HG02623 (cell line): ENCODE results near the gene CELF4.

Experiments used
- ATAC-seq: cut with Tn5 transposase; IDR thresholded peaks from one replicate; pipeline ENCODE4 v1.9.1; 2021; ENCODE audit warnings: moderate library complexity; ENCODE audit not compliant: unreplicated experiment

Gene CELF4

DNA sequence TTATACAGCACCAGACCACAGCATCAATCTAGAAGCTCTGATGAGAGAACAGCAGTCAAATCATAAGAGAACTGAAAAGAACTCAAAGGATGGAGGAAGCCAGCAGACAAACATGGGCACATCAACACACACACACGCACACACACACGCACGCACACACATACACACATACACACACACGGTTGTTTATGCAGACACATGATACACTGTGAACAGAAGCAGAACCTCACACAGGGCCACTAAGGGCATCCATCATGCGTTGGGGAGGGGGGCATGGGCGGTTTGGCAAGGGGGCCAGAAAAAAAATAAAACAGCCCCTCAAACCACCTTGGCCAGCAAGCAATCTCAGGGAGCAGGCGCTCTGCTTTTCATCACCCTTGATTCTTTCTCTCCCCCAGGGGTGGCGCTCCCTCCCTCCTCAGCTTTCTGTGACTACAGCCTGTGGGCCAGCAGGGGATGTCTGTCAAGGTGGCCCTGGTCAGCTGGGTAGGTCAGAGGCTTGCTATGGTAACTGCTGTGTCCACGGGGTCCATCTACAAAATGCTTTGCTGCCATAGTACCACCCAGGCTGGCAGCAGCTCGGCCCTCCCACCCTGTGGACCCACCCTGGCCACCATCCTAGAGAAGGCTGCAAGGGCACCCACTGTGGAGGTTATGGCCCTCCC lies 318.0 kb downstream of the CELF4 start:
- ATAC-seq = no peak

GRCh38 chr18:37246779-37247340 lies 318.7 kb downstream of the CELF4 start:
- no peak for ATAC-seq

DNA sequence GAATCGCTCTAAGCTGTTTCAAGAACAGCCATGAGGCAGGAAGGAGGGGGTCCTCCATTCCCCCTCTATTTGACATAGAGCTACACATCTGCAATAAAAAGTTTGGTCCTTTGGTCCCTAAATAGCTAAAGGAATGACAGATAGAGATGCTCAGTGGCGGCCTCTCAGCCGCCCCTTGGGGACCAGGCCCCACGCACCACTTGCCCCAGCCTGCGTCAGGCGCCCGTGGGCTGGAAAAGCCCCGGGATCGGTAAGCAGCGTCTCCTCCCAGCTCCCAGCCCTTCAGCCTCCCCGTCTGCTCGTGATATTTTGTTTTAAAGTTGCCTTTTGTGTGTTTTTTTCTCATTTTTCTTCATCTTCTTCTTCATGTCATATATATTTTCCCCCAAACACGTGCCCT lies 321.0 kb downstream of the CELF4 start:
- ATAC-seq = no peak

DNA sequence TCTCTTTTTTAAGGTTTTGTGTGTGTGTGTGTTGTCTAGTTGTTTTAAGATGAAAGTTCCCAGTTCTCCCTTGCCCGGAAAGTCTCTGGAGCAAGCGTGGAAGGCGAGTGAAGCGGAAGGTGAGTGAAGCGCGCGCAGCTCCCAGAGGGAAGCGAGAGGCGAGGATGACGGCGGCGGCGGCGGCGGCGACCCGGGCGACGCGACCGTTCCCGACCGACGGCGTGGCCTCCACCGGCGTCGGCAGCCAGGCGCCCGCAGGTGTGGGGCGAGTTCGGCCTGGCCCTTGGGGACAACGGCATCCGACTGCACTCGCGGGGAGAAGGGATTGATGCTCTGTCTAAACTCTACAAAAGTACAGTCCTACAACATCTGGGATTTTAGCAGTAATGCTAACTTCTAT lies 321.9 kb downstream of the CELF4 start:
- ATAC-seq = no peak

DNA sequence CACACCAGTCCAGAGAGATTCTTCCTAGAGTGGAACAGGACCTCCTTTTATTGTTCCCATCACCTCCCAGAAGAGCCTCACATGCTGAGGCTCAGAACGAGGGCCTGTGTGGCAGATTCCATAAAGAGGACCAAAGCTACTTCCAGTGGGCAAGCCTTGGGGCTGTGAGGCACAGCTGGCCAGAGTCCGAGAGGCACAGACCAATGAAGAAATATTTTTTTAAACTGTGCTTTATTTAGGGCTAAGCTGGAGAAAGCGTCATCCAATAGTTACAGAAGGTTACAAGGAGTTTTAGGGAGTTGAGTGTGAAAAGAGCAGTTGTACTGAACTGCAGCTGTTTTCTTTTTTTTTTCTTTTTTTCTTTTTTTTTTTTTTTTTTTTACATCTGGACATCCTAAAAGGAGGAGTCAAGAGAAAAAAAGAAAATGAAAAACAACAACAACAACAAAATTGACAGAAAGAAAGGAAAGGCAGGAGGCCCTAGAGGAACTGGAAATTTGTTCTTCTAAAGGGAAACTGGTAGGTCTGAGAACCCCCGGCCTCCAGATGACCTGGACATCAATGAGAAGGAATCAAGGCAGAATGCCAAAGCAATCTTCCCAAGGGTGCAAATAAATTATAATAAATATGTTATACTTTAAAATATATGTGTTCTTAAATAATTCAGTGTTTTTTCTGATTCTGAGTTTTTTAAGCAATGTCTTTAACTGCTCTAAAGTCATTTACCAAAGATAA lies 322.6 kb downstream of the CELF4 start:
- no peak for ATAC-seq

GRCh38 chr18:37242091-37242490 lies 323.5 kb downstream of the CELF4 start:
- ATAC-seq = no peak

GRCh38 chr18:37238282-37239108 lies 327.1 kb downstream of the CELF4 start:
- ATAC-seq = no peak

DNA sequence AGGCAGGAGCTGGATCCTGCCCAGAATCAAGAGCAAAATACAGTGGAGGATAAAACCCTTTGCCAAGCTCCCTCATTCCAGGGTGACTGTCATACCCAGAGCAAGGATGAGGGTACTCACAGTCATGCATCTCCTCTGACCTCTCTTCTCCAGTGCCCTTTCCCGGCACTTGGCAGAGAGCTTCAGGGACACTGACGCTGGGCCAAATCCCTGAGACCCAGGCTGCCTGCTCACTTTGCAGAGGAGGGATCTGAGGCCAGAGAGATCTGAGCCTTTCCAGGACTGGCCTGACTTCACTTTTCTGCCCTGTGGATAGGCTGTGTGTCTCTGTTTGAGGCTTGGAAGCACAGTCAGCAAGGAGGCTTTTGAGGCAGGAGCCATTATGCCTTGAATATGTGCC lies 330.0 kb downstream of the CELF4 start:
- ATAC-seq = no peak

GRCh38 chr18:37231251-37231650 lies 334.3 kb downstream of the CELF4 start:
- ATAC-seq = no peak

- no peak for ATAC-seq
These were observed 334.8 kb downstream of the CELF4 start for GRCh38 chr18:37230768-37231167.

DNA sequence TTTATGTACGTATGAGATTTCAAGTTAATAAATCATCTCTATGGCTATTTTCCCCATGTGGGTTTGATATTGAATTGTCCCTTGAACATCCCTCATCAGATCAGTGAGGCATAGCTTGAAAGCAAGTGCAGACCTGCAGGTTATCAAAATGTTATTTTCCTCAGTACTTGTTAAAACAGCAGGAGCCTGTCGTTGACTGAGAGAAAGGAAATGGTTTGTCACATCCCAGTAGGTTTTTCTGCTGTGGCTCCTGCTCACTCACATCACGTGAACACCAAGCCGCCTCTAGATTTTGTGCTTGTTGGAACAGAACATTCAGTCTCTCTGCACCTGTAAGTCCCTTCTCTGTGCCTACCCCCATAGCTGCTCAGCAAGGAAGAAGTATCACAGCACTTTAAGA lies 340.3 kb downstream of the CELF4 start:
- no peak for ATAC-seq

GRCh38 chr18:37222999-37223378 lies 342.6 kb downstream of the CELF4 start:
- no peak for ATAC-seq

GRCh38 chr18:37222354-37222998 lies 343.1 kb downstream of the CELF4 start:
- no peak for ATAC-seq

DNA sequence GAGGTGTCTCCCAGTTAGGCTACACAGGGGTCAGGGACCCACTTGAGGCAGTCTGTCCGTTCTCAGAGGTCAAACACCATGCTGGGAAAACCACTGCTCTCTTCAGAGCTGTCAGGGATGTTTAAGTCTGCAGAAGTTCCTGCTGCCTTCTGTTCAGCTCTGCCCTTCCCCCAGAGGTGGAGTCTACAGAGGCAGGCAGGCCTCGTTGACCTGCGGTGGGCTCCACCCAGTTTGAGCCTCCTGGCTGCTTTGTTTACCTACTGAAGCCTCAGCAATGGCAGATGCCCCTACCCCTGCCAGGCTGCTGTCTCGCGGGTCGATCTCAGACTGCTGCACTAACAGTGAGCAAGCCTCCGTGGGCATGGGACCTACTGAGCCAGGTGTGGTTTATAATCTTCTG lies 346.3 kb downstream of the CELF4 start:
- ATAC-seq = no peak

DNA sequence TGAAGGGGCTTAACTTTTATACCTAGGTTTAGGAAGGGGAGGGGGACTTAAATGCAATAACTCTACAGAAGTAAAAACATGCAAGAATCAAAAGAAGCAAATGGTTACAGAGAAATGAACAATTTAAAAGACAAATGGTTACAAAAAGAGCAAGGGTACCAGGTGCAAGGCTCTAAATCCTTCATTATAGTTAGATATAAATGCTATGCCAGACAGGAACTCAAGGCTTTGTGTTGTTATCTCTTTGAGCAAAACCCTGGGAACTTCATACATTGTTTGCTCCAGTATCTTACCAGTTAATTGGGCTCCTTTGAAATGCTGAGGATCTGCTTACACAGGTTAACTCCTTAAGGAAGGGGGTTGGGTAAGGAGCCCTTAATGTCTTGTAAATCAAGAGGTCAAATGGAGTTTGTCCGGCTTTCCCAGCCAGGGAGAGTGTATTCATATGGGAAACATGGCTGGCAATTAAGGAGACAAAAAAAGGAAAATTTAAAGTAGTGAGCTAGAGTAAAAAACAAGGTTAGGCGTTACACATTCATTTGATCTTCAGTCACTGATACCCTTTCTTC lies 347.5 kb downstream of the CELF4 start:
- no peak for ATAC-seq

GRCh38 chr18:37210781-37211180 lies 354.8 kb downstream of the CELF4 start:
- no peak for ATAC-seq

GRCh38 chr18:37207343-37207742 lies 358.3 kb downstream of the CELF4 start:
- ATAC-seq = no peak

GRCh38 chr18:37199741-37200140 lies 365.9 kb downstream of the CELF4 start:
- ATAC-seq = no peak
